ENCODE results near the gene AXIN1.

AXIN1 gene

DNA sequence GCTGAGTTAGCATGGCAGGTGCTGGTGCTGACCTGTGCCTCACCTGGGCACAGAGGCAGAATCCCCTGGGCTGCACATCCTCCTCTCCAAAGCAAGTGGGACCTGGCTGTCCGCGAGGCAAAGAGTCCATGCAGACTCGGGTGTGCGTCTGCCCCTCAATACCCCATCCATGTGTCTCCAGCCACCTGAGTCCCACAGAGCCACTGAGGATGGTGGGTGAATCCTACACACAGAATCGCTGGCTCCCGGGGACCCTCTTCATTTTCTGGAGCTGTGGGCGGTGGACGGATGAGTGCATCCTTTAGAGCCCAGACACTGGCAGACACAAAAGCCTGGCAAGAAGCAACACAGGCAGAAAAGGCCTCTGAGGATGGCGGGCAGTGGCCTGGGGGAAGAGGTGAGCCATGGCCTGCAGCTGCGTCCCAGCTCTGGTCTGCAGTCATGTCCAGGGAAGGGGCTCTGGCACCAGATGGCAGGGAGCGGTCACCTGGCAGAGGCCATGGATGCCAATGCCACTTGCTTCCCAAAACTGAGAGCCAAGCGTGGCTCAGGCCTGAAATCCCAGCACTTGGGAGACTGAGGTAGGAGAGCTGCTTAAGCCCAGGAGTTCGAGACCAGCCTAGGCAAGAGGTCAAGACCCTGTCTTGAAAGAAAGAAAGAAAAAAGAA is 29.9 kb downstream of the AXIN1 start:
- Histone ChIP-seq H3K9me3 (replicated peaks; ENCODE audit: insufficient read depth, low read length) (no peaks in the 10 kb centered on the region), H3K36me3 (replicated peaks; ENCODE audit: insufficient read depth, low read length) (no peaks in the 10 kb centered on the region), H3K27me3 (replicated peaks; ENCODE audit: insufficient read depth, low read length) (no peaks in the 10 kb centered on the region), H3K9me2 (replicated peaks; ENCODE audit: insufficient read depth, low read length) (no peaks in the 10 kb centered on the region), H2AFZ (ENCODE audit: low read length) (no peak overlapping the region), H3F3A (ENCODE audit: insufficient read depth, low read length) (no peaks in the 10 kb centered on the region), H3K9ac (ENCODE audit: low read length) (no peak overlapping the region), H3K4me3 (ENCODE audit: low read length) (no peak overlapping the region), H3K4me2 (ENCODE audit: low read depth, low read length) (no peak overlapping the region), H3K79me2 (ENCODE audit: low read length) (peaks cover 81% of the 10 kb centered on the region), H3K4me1 (ENCODE audit: low read length) (no peaks in the 10 kb centered on the region), H3K27ac (ENCODE audit: low read length) (no peak overlapping the region), H4K20me1 (ENCODE audit: insufficient read depth, low read length) (no peaks in the 10 kb centered on the region)
- no peak for DNase-seq
- no peak for TF ChIP-seq EZH2phosphoT487 (IDR thresholded peaks at IDR 0.05; ENCODE audit: low read length)
- TF ChIP-seq, protein P1, sequence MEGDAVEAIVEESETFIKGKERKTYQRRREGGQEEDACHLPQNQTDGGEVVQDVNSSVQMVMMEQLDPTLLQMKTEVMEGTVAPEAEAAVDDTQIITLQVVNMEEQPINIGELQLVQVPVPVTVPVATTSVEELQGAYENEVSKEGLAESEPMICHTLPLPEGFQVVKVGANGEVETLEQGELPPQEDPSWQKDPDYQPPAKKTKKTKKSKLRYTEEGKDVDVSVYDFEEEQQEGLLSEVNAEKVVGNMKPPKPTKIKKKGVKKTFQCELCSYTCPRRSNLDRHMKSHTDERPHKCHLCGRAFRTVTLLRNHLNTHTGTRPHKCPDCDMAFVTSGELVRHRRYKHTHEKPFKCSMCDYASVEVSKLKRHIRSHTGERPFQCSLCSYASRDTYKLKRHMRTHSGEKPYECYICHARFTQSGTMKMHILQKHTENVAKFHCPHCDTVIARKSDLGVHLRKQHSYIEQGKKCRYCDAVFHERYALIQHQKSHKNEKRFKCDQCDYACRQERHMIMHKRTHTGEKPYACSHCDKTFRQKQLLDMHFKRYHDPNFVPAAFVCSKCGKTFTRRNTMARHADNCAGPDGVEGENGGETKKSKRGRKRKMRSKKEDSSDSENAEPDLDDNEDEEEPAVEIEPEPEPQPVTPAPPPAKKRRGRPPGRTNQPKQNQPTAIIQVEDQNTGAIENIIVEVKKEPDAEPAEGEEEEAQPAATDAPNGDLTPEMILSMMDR (IDR thresholded peaks at IDR 0.05; ENCODE audit: low read length) = no peak
- no peak for TF ChIP-seq EZH2 (optimal IDR thresholded peaks at IDR 0.05; ENCODE audit: low read depth, low read length)

DNA sequence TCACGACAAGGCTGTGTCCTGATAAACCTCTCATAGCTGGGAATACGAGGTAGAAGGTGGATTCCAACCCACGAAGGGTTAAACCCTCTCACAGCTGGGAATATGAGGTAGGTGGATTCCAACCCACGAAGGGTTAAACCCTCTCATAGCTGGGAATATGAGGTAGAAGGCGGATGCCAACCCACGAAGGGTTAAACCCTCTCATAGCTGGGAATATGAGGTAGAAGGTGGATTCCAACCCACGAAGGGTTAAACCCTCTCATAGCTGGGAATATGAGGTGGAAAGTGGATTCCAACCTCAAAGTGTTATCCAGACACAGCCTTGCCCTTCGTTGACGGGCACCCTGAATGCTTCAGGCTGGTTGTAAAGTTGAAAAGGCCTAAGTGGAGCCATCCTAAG is 31.0 kb downstream of the AXIN1 start:
- H2AFZ ChIP-seq (ENCODE audit: low read length) = no peak overlapping the region
- no peak for DNase-seq
- no peak overlapping the region for H3K4me2 ChIP-seq (ENCODE audit: low read depth, low read length)
- no peaks in the 10 kb centered on the region for H3K36me3 ChIP-seq (replicated peaks; ENCODE audit: insufficient read depth, low read length)
- no peaks in the 10 kb centered on the region for H3K27me3 ChIP-seq (replicated peaks; ENCODE audit: insufficient read depth, low read length)
- no peak overlapping the region for H3K27ac ChIP-seq (ENCODE audit: low read length)
- no peaks in the 10 kb centered on the region for H3K9me3 ChIP-seq (replicated peaks; ENCODE audit: insufficient read depth, low read length)
- no peak overlapping the region for H3K9ac ChIP-seq (ENCODE audit: low read length)
- TF ChIP-seq EZH2 (optimal IDR thresholded peaks at IDR 0.05; ENCODE audit: low read depth, low read length) = no peak
- TF ChIP-seq, protein P1 (IDR thresholded peaks at IDR 0.05; ENCODE audit: low read length) = no peak
- no peak for TF ChIP-seq EZH2phosphoT487 (IDR thresholded peaks at IDR 0.05; ENCODE audit: low read length)
- H4K20me1 ChIP-seq (ENCODE audit: insufficient read depth, low read length) = 0 out of 2 replicates have a peak, but pooled peaks cover 3% of the 10 kb centered on the region
- H3F3A ChIP-seq (ENCODE audit: insufficient read depth, low read length) = no peaks in the 10 kb centered on the region
- H3K4me1 ChIP-seq (ENCODE audit: low read length) = no peaks in the 10 kb centered on the region
- no peaks in the 10 kb centered on the region for H3K9me2 ChIP-seq (replicated peaks; ENCODE audit: insufficient read depth, low read length)
- no peak overlapping the region for H3K4me3 ChIP-seq (ENCODE audit: low read length)
- H3K79me2 ChIP-seq (ENCODE audit: low read length) = peaks cover 85% of the 10 kb centered on the region

DNA sequence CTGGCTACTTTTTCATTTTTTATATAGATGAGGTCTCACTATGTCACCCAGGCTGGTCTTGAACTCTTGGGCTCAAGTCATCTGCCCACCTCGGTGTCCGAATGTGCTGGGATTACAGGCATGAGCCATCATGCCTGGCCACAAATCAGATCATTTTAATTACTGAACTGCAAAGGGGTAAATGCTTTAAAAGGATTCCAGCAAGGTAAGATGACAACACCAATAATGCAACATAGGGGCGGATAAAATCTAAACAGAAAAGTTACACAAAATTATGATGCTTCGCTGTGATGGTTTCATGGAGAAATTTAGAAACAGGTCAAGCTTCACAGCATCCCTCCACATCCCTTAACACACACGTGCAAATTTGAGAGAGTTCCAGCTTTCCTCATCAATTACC is 32.3 kb downstream of the AXIN1 start:
- H3K27me3 ChIP-seq (replicated peaks; ENCODE audit: insufficient read depth, low read length) = no peaks in the 10 kb centered on the region
- no peaks in the 10 kb centered on the region for H3K9me3 ChIP-seq (replicated peaks; ENCODE audit: insufficient read depth, low read length)
- no peak overlapping the region for H3K4me3 ChIP-seq (ENCODE audit: low read length)
- H3K9ac ChIP-seq (ENCODE audit: low read length) = no peak overlapping the region
- H2AFZ ChIP-seq (ENCODE audit: low read length) = no peak overlapping the region
- no peaks in the 10 kb centered on the region for H3F3A ChIP-seq (ENCODE audit: insufficient read depth, low read length)
- H3K79me2 ChIP-seq (ENCODE audit: low read length) = peaks cover 81% of the 10 kb centered on the region
- TF ChIP-seq EZH2 (optimal IDR thresholded peaks at IDR 0.05; ENCODE audit: low read depth, low read length) (no peak), EZH2phosphoT487 (IDR thresholded peaks at IDR 0.05; ENCODE audit: low read length) (no peak)
- TF ChIP-seq, protein P1 (IDR thresholded peaks at IDR 0.05; ENCODE audit: low read length) = no peak
- H3K36me3 ChIP-seq (replicated peaks; ENCODE audit: insufficient read depth, low read length) = no peaks in the 10 kb centered on the region
- no peak overlapping the region for H3K4me2 ChIP-seq (ENCODE audit: low read depth, low read length)
- no peak overlapping the region for H3K27ac ChIP-seq (ENCODE audit: low read length)
- DNase-seq = no peak
- no peaks in the 10 kb centered on the region for H3K4me1 ChIP-seq (ENCODE audit: low read length)
- 0 out of 2 replicates have a peak, but pooled peaks cover 3% of the 10 kb centered on the region for H4K20me1 ChIP-seq (ENCODE audit: insufficient read depth, low read length)
- H3K9me2 ChIP-seq (replicated peaks; ENCODE audit: insufficient read depth, low read length) = no peaks in the 10 kb centered on the region
